HG02973 (cell line): Measurements from ENCODE around the gene RAI1.

Experiments used
- ATAC-seq: cut with Tn5 transposase; IDR thresholded peaks from one replicate; pipeline ENCODE4 v1.9.1; 2021; ENCODE audit warnings: moderate library complexity; ENCODE audit not compliant: unreplicated experiment

RAI1 gene

GRCh38 chr17:17812211-17813054 lies 131.2 kb downstream of the RAI1 start:
- ATAC-seq = no peak

GRCh38 chr17:17813055-17813724 lies 131.9 kb downstream of the RAI1 start:
- no peak for ATAC-seq

- no peak for ATAC-seq
Measured at GRCh38 chr17:17813725-17814095, 132.5 kb downstream of the RAI1 start.

GRCh38 chr17:17814162-17815061 lies 133.2 kb downstream of the RAI1 start:
- no peak for ATAC-seq

- ATAC-seq = no peak
Measured at GRCh38 chr17:17815062-17815406, 133.8 kb downstream of the RAI1 start.

- no peak for ATAC-seq
Measured at GRCh38 chr17:17815436-17816200, 134.4 kb downstream of the RAI1 start.

GRCh38 chr17:17816240-17816814 lies 135.1 kb downstream of the RAI1 start:
- no peak for ATAC-seq

GRCh38 chr17:17816831-17817551 lies 135.7 kb downstream of the RAI1 start:
- ATAC-seq = no peak

- no peak for ATAC-seq
Measured at GRCh38 chr17:17817552-17817947, 136.3 kb downstream of the RAI1 start.

- no peak for ATAC-seq
Measured at GRCh38 chr17:17818088-17818526, 136.8 kb downstream of the RAI1 start.

GRCh38 chr17:17819111-17819510 lies 137.9 kb downstream of the RAI1 start:
- ATAC-seq = no peak

- peak; percentile 38 for ATAC-seq
Measured at GRCh38 chr17:17819561-17819995, 138.3 kb downstream of the RAI1 start.

GRCh38 chr17:17820046-17820445 lies 138.8 kb downstream of the RAI1 start:
- no peak for ATAC-seq

- no peak for ATAC-seq
Measured at GRCh38 chr17:17820463-17821158, 139.4 kb downstream of the RAI1 start.

GRCh38 chr17:17822189-17822588 lies 140.9 kb downstream of the RAI1 start:
- no peak for ATAC-seq

- ATAC-seq = no peak
Measured at GRCh38 chr17:17822616-17823015, 141.4 kb downstream of the RAI1 start.

- ATAC-seq = peak; percentile 70
Measured at GRCh38 chr17:17823433-17824118, 142.3 kb downstream of the RAI1 start.

- no peak for ATAC-seq
Measured at GRCh38 chr17:17824119-17824782, 143.0 kb downstream of the RAI1 start.
